Vagina (tissue), 2 donors: ENCODE measurements around the gene HJURP.

Experiments
- POLR2A ChIP-seq, 2 donors: fragments of 450-650 bp; IDR thresholded peaks; one replicate each; pipeline ENCODE4 v1.6.1; 2017; ENCODE audit warnings: antibody characterized with exemption in 2 of 2, mild to moderate bottlenecking in 2 of 2, moderate library complexity in 2 of 2
- POLR2AphosphoS5 ChIP-seq, 2 donors: sonication (generic); formaldehyde crosslinking; IDR thresholded peaks; one replicate each; pipeline ENCODE4 v1.9.0; 2017; ENCODE audit warnings: antibody characterized with exemption in 2 of 2, mild to moderate bottlenecking in 2 of 2, low read depth in 1 of 2; ENCODE audit not compliant: insufficient read depth in 1 of 2

- no peak for TF ChIP-seq POLR2AphosphoS5 (IDR thresholded peaks at IDR 0.05; ENCODE audit: insufficient read depth in 1 of 2, low read depth in 1 of 2)
- TF ChIP-seq POLR2A (IDR thresholded peaks at IDR 0.05), result no peak
Measured at GRCh38 chr2:233836359-233836758, 18.0 kb downstream of the HJURP start.
